NCI-H146 treated with DMSO at 0.1 percent for 48 hours (cell line): ENCODE data around the gene GOLGA6L1.
"Not testable (repeated sequence)": the region's sequence is repeated elsewhere in the genome, so short reads cannot be mapped to it uniquely, and the experiment has no call there.

Experiments used
- DNase-seq: peaks from one replicate; lab custom pipeline; 2025; ENCODE audit not compliant: unreplicated experiment; lab: John Stamatoyannopoulos, UW

Gene GOLGA6L1, protein sequence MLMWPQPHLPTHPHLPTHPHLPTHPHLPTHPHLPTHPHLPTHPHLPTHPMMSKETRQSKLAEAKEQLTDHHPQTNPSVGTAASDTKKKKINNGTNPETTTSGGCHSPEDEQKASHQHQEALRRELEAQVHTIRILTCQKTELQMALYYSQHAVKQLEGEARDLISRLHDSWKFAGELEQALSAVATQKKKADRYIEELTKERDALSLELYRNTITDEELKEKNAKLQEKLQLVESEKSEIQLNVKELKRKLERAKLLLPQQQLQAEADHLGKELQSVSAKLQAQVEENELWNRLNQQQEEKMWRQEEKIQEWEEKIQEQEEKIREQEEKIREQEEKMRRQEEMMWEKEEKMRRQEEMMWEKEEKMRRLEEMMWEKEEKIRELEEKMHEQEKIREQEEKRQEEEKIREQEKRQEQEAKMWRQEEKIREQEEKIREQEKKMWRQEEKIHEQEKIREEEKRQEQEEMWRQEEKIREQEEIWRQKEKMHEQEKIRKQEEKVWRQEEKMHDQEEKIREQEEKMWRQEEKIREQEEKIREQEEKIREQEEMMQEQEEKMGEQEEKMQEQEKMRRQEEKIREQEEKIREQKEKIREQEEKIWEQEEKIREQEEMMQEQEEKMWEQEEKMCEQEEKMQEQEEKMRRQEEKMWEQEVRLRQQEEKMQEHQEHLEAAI

DNA sequence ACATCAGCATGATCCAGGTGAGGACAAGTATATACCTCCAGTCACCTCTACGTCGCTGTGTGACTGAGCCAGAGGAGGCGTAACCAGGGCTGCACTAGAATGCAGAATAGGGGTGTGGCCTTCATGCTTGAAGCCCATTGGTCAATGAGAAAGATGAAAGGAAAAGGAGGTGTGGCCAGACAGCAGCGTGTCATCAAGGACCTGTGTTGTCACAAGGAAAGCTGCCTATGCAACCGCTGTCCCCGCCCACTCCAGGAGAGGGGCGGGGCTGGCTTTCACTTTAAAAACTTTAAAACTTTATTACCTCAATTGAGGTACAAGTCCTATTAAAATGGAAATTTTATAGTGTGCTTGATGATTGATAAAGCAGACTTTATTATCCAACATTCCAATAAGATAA, at the start of gene GOLGA6L1:
GOLGA6L1 (minus strand) TSS at position 101 of the 400 bp plus-strand sequence; CDS start at position 10, 91 bp downstream.
- not testable (repeated sequence) for DNase-seq

- not testable (repeated sequence) for DNase-seq
Measured at GRCh38 chr15:23181201-23181600, 44.6 kb upstream of the GOLGA6L1 start.

- DNase-seq = not testable (repeated sequence)
Measured at GRCh38 chr15:23180547-23180927, 43.9 kb upstream of the GOLGA6L1 start.

- DNase-seq = not testable (repeated sequence)
Measured at GRCh38 chr15:23179768-23180546, 43.3 kb upstream of the GOLGA6L1 start.

- not testable (repeated sequence) for DNase-seq
Measured at GRCh38 chr15:23176683-23177082, 40.1 kb upstream of the GOLGA6L1 start.

GRCh38 chr15:23175606-23176005, 39.0 kb upstream of the GOLGA6L1 start:
- not testable (repeated sequence) for DNase-seq

DNA sequence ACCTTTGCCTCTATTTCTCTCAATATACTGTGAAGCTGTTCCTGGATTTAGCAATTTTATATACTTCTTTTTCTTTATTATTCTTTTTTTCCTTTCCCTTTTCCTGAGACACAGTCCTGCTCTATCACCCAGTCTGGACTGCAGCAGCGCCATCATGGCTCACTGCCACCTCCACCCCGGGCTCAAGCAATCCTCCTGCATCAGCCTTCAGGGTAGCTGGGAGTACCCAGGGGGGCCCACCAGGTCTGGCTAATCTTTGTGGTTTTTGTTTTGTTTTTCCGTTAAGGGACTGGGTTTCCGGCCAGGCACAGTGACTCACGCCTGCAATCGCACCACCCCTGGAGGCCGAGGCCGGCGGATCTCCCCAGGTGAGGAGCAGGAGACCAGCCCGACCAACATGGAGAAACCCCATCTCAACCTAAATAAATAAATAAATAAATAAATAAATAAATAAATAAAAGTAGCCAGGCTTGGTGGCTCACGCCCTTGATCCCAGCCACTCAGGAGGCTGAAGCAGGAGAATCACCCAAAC, 38.1 kb upstream of the GOLGA6L1 start:
- DNase-seq = not testable (repeated sequence)

DNA sequence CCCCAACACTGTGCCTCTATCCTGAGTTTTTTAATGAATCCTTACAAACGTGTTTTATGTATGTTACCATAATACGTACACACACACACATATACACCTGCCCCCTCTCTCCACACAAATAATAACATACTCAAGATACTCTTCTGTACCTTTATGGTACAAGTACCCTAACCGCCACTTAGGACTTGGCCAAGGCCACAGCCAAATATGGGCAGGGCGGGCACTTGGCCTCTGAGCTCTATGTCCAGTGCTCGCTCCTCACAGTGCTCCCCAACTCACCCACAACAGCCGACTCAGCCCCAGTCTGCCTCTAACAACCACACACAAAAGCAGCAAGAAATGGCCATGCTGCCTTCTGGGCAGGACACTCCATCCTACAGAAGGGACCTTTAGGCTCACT, 3.8 kb downstream of the GOLGA6L1 start:
- not testable (repeated sequence) for DNase-seq

- no peak for DNase-seq
Measured at GRCh38 chr15:23118208-23118607, 18.4 kb downstream of the GOLGA6L1 start.

- DNase-seq = no peak
Measured at GRCh38 chr15:23095796-23096195, 40.8 kb downstream of the GOLGA6L1 start.

DNA sequence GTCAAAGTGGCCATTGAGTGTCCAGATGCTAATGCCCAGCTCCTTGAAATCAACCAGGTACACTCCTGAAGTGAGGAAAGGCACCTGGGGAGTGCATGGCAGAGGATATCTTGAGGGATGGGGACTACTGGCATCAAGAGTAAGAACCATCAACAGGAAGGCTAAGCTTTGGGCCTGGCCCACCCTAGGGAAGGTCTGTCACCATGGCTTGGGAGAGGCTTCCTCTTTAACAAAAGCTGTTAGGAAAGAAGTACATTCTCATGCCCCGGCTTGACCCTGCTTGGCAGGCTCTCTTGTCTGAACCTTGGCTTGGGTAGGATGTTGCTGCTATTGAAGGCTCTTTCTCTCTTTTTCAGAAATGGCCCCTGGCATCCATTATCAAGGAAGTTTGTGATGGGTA, 53.5 kb downstream of the GOLGA6L1 start:
- no peak for DNase-seq

GRCh38 chr15:23081996-23082737, 54.5 kb downstream of the GOLGA6L1 start:
- not testable (repeated sequence) for DNase-seq

DNA sequence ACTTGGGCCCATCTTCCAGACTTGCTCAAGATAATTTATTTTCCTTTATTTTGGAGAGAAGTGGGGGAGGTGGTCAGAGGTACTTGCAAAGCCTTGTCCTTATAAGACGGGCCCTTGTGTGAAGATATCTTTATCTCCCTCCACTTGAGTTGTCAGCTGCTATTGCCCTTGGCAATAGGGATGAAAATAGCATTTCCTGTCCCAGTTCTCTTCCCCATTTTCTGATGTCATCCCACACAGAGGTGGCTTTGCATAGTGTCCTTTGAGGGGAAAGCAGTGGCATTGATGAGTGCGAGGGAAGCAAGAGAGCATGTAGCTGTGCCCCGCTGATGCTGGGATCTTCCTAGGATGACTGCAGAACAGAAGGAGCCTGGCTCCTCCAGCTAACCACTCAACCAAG, 55.4 kb downstream of the GOLGA6L1 start:
- DNase-seq = no peak

DNA sequence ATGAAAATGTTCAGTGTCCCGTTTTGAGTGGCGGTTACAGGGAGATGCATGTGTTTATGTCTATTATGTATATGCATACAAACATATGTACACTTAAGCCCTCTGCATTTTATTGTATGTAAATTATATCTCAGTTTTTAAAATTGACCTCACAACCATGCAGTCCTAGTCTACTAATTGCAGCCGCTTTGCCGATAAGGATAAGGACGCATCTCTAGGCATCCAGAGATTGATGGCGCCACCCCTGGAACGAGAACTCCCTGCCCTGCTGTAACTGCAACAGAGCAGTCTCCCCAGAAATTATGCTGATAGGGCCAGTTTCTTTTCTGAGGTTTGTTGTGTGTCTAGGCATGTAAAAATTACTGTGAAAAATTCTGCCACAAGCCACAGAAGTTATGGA, 56.9 kb downstream of the GOLGA6L1 start:
- no peak for DNase-seq
